NCI-H2171 (cell line): ENCODE data around the gene DEPDC4.
A peak's percentile ranks its signal among the peaks of the same experiment; 100 is the strongest.
"Not testable (repeated sequence)": the region's sequence is repeated elsewhere in the genome, so short reads cannot be mapped to it uniquely, and the experiment has no call there.

Experiments used
- DNase-seq: peaks from one replicate; lab custom pipeline; 2025; lab: John Stamatoyannopoulos, UW

Gene DEPDC4

GRCh38 chr12:100266835-100267602, at the start of gene DEPDC4, which contains the start of gene SCYL2:
Gene DEPDC4 (minus strand): TSS chr12:100267079. CDS start chr12:100267076, 3 bp downstream.
Gene SCYL2 (plus strand): TSS chr12:100267177. CDS start chr12:100282971, 15,794 bp downstream.
- peak; percentile 92 for DNase-seq

- no peak for DNase-seq
Measured at GRCh38 chr12:100311317-100311716, 44.4 kb upstream of the DEPDC4 start.

- DNase-seq = not testable (repeated sequence)
Measured at GRCh38 chr12:100308138-100308537, 41.3 kb upstream of the DEPDC4 start.

GRCh38 chr12:100304334-100304733, 37.5 kb upstream of the DEPDC4 start:
- DNase-seq = not testable (repeated sequence)

GRCh38 chr12:100303831-100304230, 37.0 kb upstream of the DEPDC4 start:
- DNase-seq = no peak

- DNase-seq = no peak
Measured at GRCh38 chr12:100302081-100302480, 35.2 kb upstream of the DEPDC4 start.

- no peak for DNase-seq
Measured at GRCh38 chr12:100295764-100296555, 29.1 kb upstream of the DEPDC4 start.

- DNase-seq = not testable (repeated sequence)
Measured at GRCh38 chr12:100294366-100294765, 27.5 kb upstream of the DEPDC4 start.

- peak; percentile 40 for DNase-seq
Measured at GRCh38 chr12:100293017-100293416, 26.1 kb upstream of the DEPDC4 start.

GRCh38 chr12:100290016-100290415, 23.1 kb upstream of the DEPDC4 start:
- no peak for DNase-seq

- DNase-seq = no peak
Measured at GRCh38 chr12:100289038-100289437, 22.2 kb upstream of the DEPDC4 start.

- not testable (repeated sequence) for DNase-seq
Measured at GRCh38 chr12:100284556-100284955, 17.7 kb upstream of the DEPDC4 start.

- no peak for DNase-seq
Measured at GRCh38 chr12:100279607-100280244, 12.8 kb upstream of the DEPDC4 start.

GRCh38 chr12:100279159-100279558, 12.3 kb upstream of the DEPDC4 start:
- no peak for DNase-seq

- no peak for DNase-seq
Measured at GRCh38 chr12:100274291-100274690, 7.4 kb upstream of the DEPDC4 start.

- DNase-seq = no peak
Measured at GRCh38 chr12:100273782-100274181, 6.9 kb upstream of the DEPDC4 start.

- no peak for DNase-seq
Measured at GRCh38 chr12:100268835-100269564, 2.1 kb upstream of the DEPDC4 start.

- DNase-seq = peak; percentile 26
Measured at GRCh38 chr12:100267603-100268281, 863 bp upstream of the DEPDC4 start.

- DNase-seq = no peak
Measured at GRCh38 chr12:100266585-100266834, 369 bp downstream of the DEPDC4 start.

GRCh38 chr12:100265732-100266584, 921 bp downstream of the DEPDC4 start:
- no peak for DNase-seq

- DNase-seq = not testable (repeated sequence)
Measured at GRCh38 chr12:100265107-100265506, 1.8 kb downstream of the DEPDC4 start.
